CD8-positive, alpha-beta memory T cell (primary cell): ENCODE data around the gene CACNA2D4. TPM values are rescaled to one million over a fixed set of nuclear protein-coding genes. Genes with fewer than 3 reads are reported as not detected.
A peak's percentile ranks its signal among the peaks of the same experiment; 100 is the strongest.

Source experiments
- CTCF ChIA-PET: fragments of 350-600 bp; sonication (Branson Sonifier 250); formaldehyde crosslinking; loops from one replicate; lab custom pipeline; 2021; ENCODE audit warnings: antibody characterized with exemption; lab: Charles Lee
- POLR2A ChIA-PET: fragments of 350-600 bp; sonication (Branson Sonifier 250); formaldehyde crosslinking; loops from one replicate; lab custom pipeline; 2021; ENCODE audit warnings: antibody characterized with exemption; lab: Charles Lee
- DNase-seq, 5 donors: peaks; one replicate each; pipeline versions ENCODE4 v3.0.0 to v3.0.0-alpha.2; 2020 to 2022; ENCODE audit warnings: mixed read lengths in 1 of 5
- H3K27ac ChIP-seq: one replicate; pipeline ENCODE4 v1.7.0; 2013; ENCODE audit warnings: low read depth, mild to moderate bottlenecking, low read length, moderate library complexity
- H3K27me3 ChIP-seq: 2 replicates; pipeline ENCODE4 v1.7.0; 2013; ENCODE audit warnings: low read length, mild to moderate bottlenecking; ENCODE audit not compliant: insufficient read depth, poor library complexity, severe bottlenecking
- H3K36me3 ChIP-seq: 2 replicates; pipeline ENCODE4 v1.7.0; 2013; ENCODE audit warnings: mild to moderate bottlenecking, low read length, moderate library complexity; ENCODE audit not compliant: insufficient read depth
- H3K4me1 ChIP-seq: 2 replicates; pipeline ENCODE4 v1.7.0; 2013; ENCODE audit warnings: mild to moderate bottlenecking, low read length, moderate library complexity; ENCODE audit not compliant: insufficient read depth
- H3K4me3 ChIP-seq: 2 replicates; pipeline ENCODE4 v1.7.0; 2013; ENCODE audit warnings: mild to moderate bottlenecking, low read length
- H3K9me3 ChIP-seq: 2 replicates; pipeline ENCODE4 v1.7.0; 2013; ENCODE audit warnings: mild to moderate bottlenecking, low read length
- H3K27ac Mint-ChIP-seq, 8 donors: one replicate each; pipeline ENCODE4 v1.8.0; 2020 to 2021; ENCODE audit warnings: mixed read lengths in 8 of 8, mild to moderate bottlenecking in 6 of 8, inconsistent platforms in 3 of 8, moderate library complexity in 3 of 8
- H3K27me3 Mint-ChIP-seq, 2 donors: one replicate each; pipeline ENCODE4 v1.8.0; 2020 to 2021; ENCODE audit warnings: mixed read lengths in 2 of 2, mild to moderate bottlenecking in 1 of 2, moderate library complexity in 1 of 2
- H3K36me3 Mint-ChIP-seq, 3 donors: one replicate each; pipeline ENCODE4 v1.8.0; 2020 to 2021; ENCODE audit warnings: mixed read lengths in 3 of 3, inconsistent platforms in 1 of 3, mild to moderate bottlenecking in 1 of 3
- H3K4me1 Mint-ChIP-seq, 3 donors: one replicate each; pipeline ENCODE4 v1.8.0; 2020 to 2021; ENCODE audit warnings: mixed read lengths in 3 of 3, inconsistent platforms in 1 of 3, mild to moderate bottlenecking in 1 of 3
- H3K4me3 Mint-ChIP-seq, 7 donors: one replicate each; pipeline ENCODE4 v1.8.0; 2020 to 2021; ENCODE audit warnings: mixed read lengths in 7 of 7, mild to moderate bottlenecking in 6 of 7, moderate library complexity in 4 of 7, inconsistent platforms in 2 of 7
- H3K9me3 Mint-ChIP-seq, 5 donors: one replicate each; pipeline ENCODE4 v1.8.0; 2020 to 2022; ENCODE audit warnings: mixed read lengths in 5 of 5, mild to moderate bottlenecking in 3 of 5, moderate library complexity in 2 of 5, inconsistent platforms in 1 of 5
- polyA plus RNA-seq: library from polyadenylated mRNA; unstranded; fragments of 300-500 nt; fragmentation: Illumina TruSeq; gene quantifications from one replicate; pipeline ENCODE4 v1.2.3, GENCODE V29; 2021
- total RNA-seq, 2 experiments: library from RNA; stranded (reverse); gene quantifications; one replicate each; pipeline ENCODE4 v1.2.3, GENCODE V29; 2021

CACNA2D4 gene
- total and polyA plus RNA-seq, 3 experiments from 2014 or later = 5.7 to 7.6 (median 6.5) TPM

- POLR2A ChIA-PET = no interaction called here
Measured at GRCh38 chr12:1936406-1937320, 18.2 kb upstream of the CACNA2D4 start.

GRCh38 chr12:1935700-1936378 lies 17.4 kb upstream of the CACNA2D4 start:
- Histone ChIP-seq H3K27ac (no peak overlapping the region), H3K4me3 (no peak overlapping the region), H3K9me3 (no peaks in the 10 kb centered on the region), H3K27me3 (no peaks in the 10 kb centered on the region), H3K36me3 (peaks cover 5% of the 10 kb centered on the region), H3K4me1 (peaks cover 6% of the 10 kb centered on the region)
- peaks cover 4 to 6% (median 5%) of the 10 kb centered on the region in 3 donors for H3K4me1 Mint-ChIP-seq
- ChIA-PET POLR2A (no interaction called here), CTCF (no interaction called here)
- no peaks in the 10 kb centered on the region for H3K27me3 Mint-ChIP-seq
- DNase-seq = no peak
- peaks cover 0 to 40% (median 4%) of the 10 kb centered on the region in 3 donors for H3K36me3 Mint-ChIP-seq
- H3K27ac Mint-ChIP-seq = no peak overlapping the region
- H3K4me3 Mint-ChIP-seq = no peak overlapping the region
- H3K9me3 Mint-ChIP-seq = no peaks in the 10 kb centered on the region

More at GRCh38 chr12:1936406-1937320, 18.2 kb upstream of the CACNA2D4 start:
- Mint-ChIP-seq H3K4me3 (no peak overlapping the region), H3K27ac (peak overlapping the region in 1 of 8 donors; percentile 8), H3K9me3 (no peaks in the 10 kb centered on the region), H3K4me1 (peaks cover 4 to 6% (median 5%) of the 10 kb centered on the region in 3 donors), H3K36me3 (peaks cover 0 to 48% (median 6%) of the 10 kb centered on the region in 3 donors), H3K27me3 (no peaks in the 10 kb centered on the region)
- H3K36me3 ChIP-seq = peaks cover 5% of the 10 kb centered on the region
- H3K27ac ChIP-seq = no peak overlapping the region
- no peak overlapping the region for H3K4me3 ChIP-seq
- no peaks in the 10 kb centered on the region for H3K27me3 ChIP-seq
- CTCF ChIA-PET = no interaction called here
- DNase-seq = no peak
- H3K4me1 ChIP-seq = peaks cover 6% of the 10 kb centered on the region
- H3K9me3 ChIP-seq = no peaks in the 10 kb centered on the region

GRCh38 chr12:1935242-1935641 lies 16.8 kb upstream of the CACNA2D4 start:
- ChIA-PET POLR2A (no interaction called here), CTCF (no interaction called here)
- no peak for DNase-seq
- peak overlapping the region in 1 of 8 donors; percentile 14 for H3K27ac Mint-ChIP-seq
- peaks cover 5% of the 10 kb centered on the region for H3K36me3 ChIP-seq
- no peak overlapping the region for H3K4me3 Mint-ChIP-seq
- H3K27me3 ChIP-seq = no peaks in the 10 kb centered on the region
- no peak overlapping the region for H3K27ac ChIP-seq
- no peak overlapping the region for H3K4me3 ChIP-seq
- no peaks in the 10 kb centered on the region for H3K27me3 Mint-ChIP-seq
- H3K9me3 Mint-ChIP-seq = no peaks in the 10 kb centered on the region
- H3K4me1 ChIP-seq = peaks cover 6% of the 10 kb centered on the region
- H3K4me1 Mint-ChIP-seq = peaks cover 4 to 8% (median 5%) of the 10 kb centered on the region in 3 donors
- H3K9me3 ChIP-seq = no peaks in the 10 kb centered on the region
- peaks cover 0 to 34% (median 4%) of the 10 kb centered on the region in 3 donors for H3K36me3 Mint-ChIP-seq

GRCh38 chr12:1934831-1935230 lies 16.4 kb upstream of the CACNA2D4 start:
- H3K27ac Mint-ChIP-seq = no peak overlapping the region
- Histone ChIP-seq H3K36me3 (peaks cover 5% of the 10 kb centered on the region), H3K4me1 (peaks cover 3% of the 10 kb centered on the region), H3K27me3 (no peaks in the 10 kb centered on the region), H3K27ac (no peak overlapping the region), H3K9me3 (no peaks in the 10 kb centered on the region), H3K4me3 (no peak overlapping the region)
- no peaks in the 10 kb centered on the region for H3K9me3 Mint-ChIP-seq
- H3K27me3 Mint-ChIP-seq = no peaks in the 10 kb centered on the region
- H3K36me3 Mint-ChIP-seq = peaks cover 0 to 30% (median 4%) of the 10 kb centered on the region in 3 donors
- ChIA-PET CTCF (no interaction called here), POLR2A (interaction anchor here (0.5 kb wide), 1 partner anchor 259 kb away, joined by 3 read pairs; no protein-coding TSS in a partner anchor)
- H3K4me1 Mint-ChIP-seq = peaks cover 2 to 7% (median 2%) of the 10 kb centered on the region in 3 donors
- no peak for DNase-seq
- no peak overlapping the region for H3K4me3 Mint-ChIP-seq

- CTCF ChIA-PET = no interaction called here
Measured at GRCh38 chr12:1934068-1934467, 15.6 kb upstream of the CACNA2D4 start.

GRCh38 chr12:1933342-1934051 lies 15.0 kb upstream of the CACNA2D4 start:
- ChIA-PET CTCF (no interaction called here), POLR2A (no interaction called here)
- Histone ChIP-seq H3K9me3 (no peaks in the 10 kb centered on the region), H3K27me3 (no peaks in the 10 kb centered on the region), H3K36me3 (peaks cover 4% of the 10 kb centered on the region), H3K27ac (no peak overlapping the region), H3K4me3 (no peak overlapping the region), H3K4me1 (no peaks in the 10 kb centered on the region)
- Mint-ChIP-seq H3K27ac (peak overlapping the region in 1 of 8 donors; percentile 38), H3K27me3 (no peaks in the 10 kb centered on the region), H3K36me3 (peaks cover 0 to 24% (median 4%) of the 10 kb centered on the region in 3 donors), H3K9me3 (no peaks in the 10 kb centered on the region), H3K4me1 (peaks cover 0 to 7% (median 0%) of the 10 kb centered on the region in 3 donors), H3K4me3 (no peak overlapping the region)
- no peak for DNase-seq

More at GRCh38 chr12:1934068-1934467, 15.6 kb upstream of the CACNA2D4 start:
- Mint-ChIP-seq H3K4me1 (peaks cover 0 to 5% (median 0%) of the 10 kb centered on the region in 3 donors), H3K27me3 (no peaks in the 10 kb centered on the region), H3K27ac (no peak overlapping the region), H3K9me3 (no peaks in the 10 kb centered on the region), H3K4me3 (no peak overlapping the region), H3K36me3 (peaks cover 0 to 29% (median 4%) of the 10 kb centered on the region in 3 donors)
- H3K36me3 ChIP-seq = peaks cover 5% of the 10 kb centered on the region
- no peak overlapping the region for H3K4me3 ChIP-seq
- POLR2A ChIA-PET = no interaction called here
- no peaks in the 10 kb centered on the region for H3K4me1 ChIP-seq
- no peaks in the 10 kb centered on the region for H3K27me3 ChIP-seq
- H3K27ac ChIP-seq = no peak overlapping the region
- no peak for DNase-seq
- H3K9me3 ChIP-seq = no peaks in the 10 kb centered on the region

GRCh38 chr12:1932264-1932777 lies 13.9 kb upstream of the CACNA2D4 start:
- H3K4me1 ChIP-seq = no peaks in the 10 kb centered on the region
- POLR2A ChIA-PET = no interaction called here

More at GRCh38 chr12:1932264-1932777, 13.9 kb upstream of the CACNA2D4 start:
- DNase-seq = no peak
- H3K4me1 Mint-ChIP-seq = peaks cover 0 to 7% (median 0%) of the 10 kb centered on the region in 3 donors
- H3K27me3 ChIP-seq = no peaks in the 10 kb centered on the region
- no peaks in the 10 kb centered on the region for H3K9me3 Mint-ChIP-seq
- CTCF ChIA-PET = no interaction called here
- peaks cover 0 to 3% of the 10 kb centered on the region in 2 donors for H3K27me3 Mint-ChIP-seq
- peaks cover 0 to 13% (median 4%) of the 10 kb centered on the region in 3 donors for H3K36me3 Mint-ChIP-seq
- no peaks in the 10 kb centered on the region for H3K36me3 ChIP-seq
- H3K9me3 ChIP-seq = no peaks in the 10 kb centered on the region
- no peak overlapping the region for H3K4me3 ChIP-seq
- H3K27ac Mint-ChIP-seq = no peak overlapping the region
- H3K27ac ChIP-seq = no peak overlapping the region
- no peak overlapping the region for H3K4me3 Mint-ChIP-seq
